ENCODE results near the gene TH.

Gene TH

GRCh38 chr11:2202900-2203439, 31.4 kb upstream of the TH start:
- no peak for TF ChIP-seq CTCF (IDR thresholded peaks at IDR 0.05; ENCODE audit: extremely low read depth, missing control alignments)
- DNase-seq (ENCODE audit: low spot score), result no peak

- TF ChIP-seq CTCF (IDR thresholded peaks at IDR 0.05; ENCODE audit: extremely low read depth, missing control alignments), result no peak
- DNase-seq (ENCODE audit: low spot score), result no peak
Observed at GRCh38 chr11:2202071-2202899, 30.7 kb upstream of the TH start.

GRCh38 chr11:2201542-2201941, 29.9 kb upstream of the TH start:
- TF ChIP-seq CTCF (IDR thresholded peaks at IDR 0.05; ENCODE audit: extremely low read depth, missing control alignments), result no peak
- no peak for DNase-seq (ENCODE audit: low spot score)

GRCh38 chr11:2200957-2201519, 29.4 kb upstream of the TH start:
- DNase-seq (ENCODE audit: low spot score), result no peak
- TF ChIP-seq CTCF (IDR thresholded peaks at IDR 0.05; ENCODE audit: extremely low read depth, missing control alignments), result no peak

- DNase-seq (ENCODE audit: low spot score), result no peak
- TF ChIP-seq CTCF (IDR thresholded peaks at IDR 0.05; ENCODE audit: extremely low read depth, missing control alignments), result no peak
Observed at GRCh38 chr11:2200536-2200935, 28.9 kb upstream of the TH start.

GRCh38 chr11:2199466-2200341, 28.1 kb upstream of the TH start:
- no peak for DNase-seq (ENCODE audit: low spot score)
- TF ChIP-seq CTCF (IDR thresholded peaks at IDR 0.05; ENCODE audit: extremely low read depth, missing control alignments), result no peak
